HEK293 (cell line): Measurements from ENCODE around the gene STIM1.
A peak's percentile ranks its signal among the peaks of the same experiment; 100 is the strongest.

Experiments
- CTCF ChIA-PET: fragments of 350-600 bp; formaldehyde crosslinking; extraction: SDS; loops from one replicate; lab custom pipeline; 2021; ENCODE audit warnings: antibody characterized with exemption; lab: Yijun Ruan, JAX
- POLR2A ChIA-PET: fragments of 300-600 bp; formaldehyde crosslinking; extraction: SDS; loops from one replicate; lab custom pipeline; 2020; ENCODE audit warnings: antibody characterized with exemption, inconsistent platforms; lab: Yijun Ruan, JAX
- H3K27ac ChIP-seq: fragments of 200-500 bp; sonication (Bioruptor generic); 2 replicates; pipeline ENCODE4 v1.5.1; 2014; ENCODE audit warnings: low read depth, low read length, control low read depth, inconsistent platforms; ENCODE audit errors: extremely low read depth
- H3K36me3 ChIP-seq, 2 experiments: fragments of 200-500 bp in 1 of 2; sonication (Bioruptor generic) in 1 of 2; 1 replicate in 1 of 2; 2 replicates in 1 of 2; pipeline ENCODE4 v1.5.1; 2014 to 2017; ENCODE audit warnings: inconsistent platforms in 2 of 2, low read length in 2 of 2; ENCODE audit not compliant: control insufficient read depth in 2 of 2, insufficient read depth in 1 of 2
- H3K4me1 ChIP-seq: fragments of 200-500 bp; sonication (Bioruptor generic); 2 replicates; pipeline ENCODE4 v1.5.1; 2014; ENCODE audit warnings: mild to moderate bottlenecking, low read length, inconsistent platforms; ENCODE audit not compliant: control insufficient read depth, insufficient read depth
- H3K4me3 ChIP-seq: 2 replicates; pipeline ENCODE4 v1.5.1; 2011; ENCODE audit warnings: low read depth, mild to moderate bottlenecking, control low read depth, low read length, moderate library complexity
- H3K9me3 ChIP-seq: fragments of 200-500 bp; sonication (Bioruptor generic); 2 replicates; pipeline ENCODE4 v1.5.1; 2014; ENCODE audit warnings: low read depth, low read length, inconsistent platforms; ENCODE audit not compliant: control insufficient read depth, insufficient read depth
- KLF8 ChIP-seq: fragments of 450-650 bp; formaldehyde crosslinking; IDR thresholded peaks from 2 replicates; pipeline ENCODE4 v1.5.1; 2016; ENCODE audit warnings: missing biosample characterization, missing genetic modification characterization
- SP3 ChIP-seq: fragments of 450-650 bp; formaldehyde crosslinking; IDR thresholded peaks from 2 replicates; pipeline ENCODE4 v1.5.1; 2016; ENCODE audit warnings: missing biosample characterization, missing genetic modification characterization
- ZBTB21 ChIP-seq: fragments of 450-650 bp; formaldehyde crosslinking; IDR thresholded peaks from 2 replicates; pipeline ENCODE4 v1.5.1; 2017; ENCODE audit warnings: missing biosample characterization, missing genetic modification characterization
- ZEB2 ChIP-seq: fragments of 450-650 bp; formaldehyde crosslinking; IDR thresholded peaks from 2 replicates; pipeline ENCODE4 v1.5.1; 2016; ENCODE audit warnings: missing biosample characterization, missing genetic modification characterization
- ZNF112 ChIP-seq: fragments of 450-650 bp; formaldehyde crosslinking; IDR thresholded peaks from 2 replicates; pipeline ENCODE4 v1.5.0; 2017; ENCODE audit warnings: missing biosample characterization, missing genetic modification characterization
- ZNF211 ChIP-seq: fragments of 450-650 bp; formaldehyde crosslinking; IDR thresholded peaks from 2 replicates; pipeline ENCODE4 v1.5.1; 2016; ENCODE audit warnings: low read depth, missing biosample characterization, missing genetic modification characterization
- ZNF341 ChIP-seq: fragments of 450-650 bp; formaldehyde crosslinking; IDR thresholded peaks from 2 replicates; pipeline ENCODE4; 2016; ENCODE audit warnings: low read depth, missing biosample characterization, missing genetic modification characterization
- ZNF585B ChIP-seq: fragments of 450-650 bp; formaldehyde crosslinking; IDR thresholded peaks from 2 replicates; pipeline ENCODE4 v1.5.1; 2016; ENCODE audit warnings: missing biosample characterization, missing genetic modification characterization
- ZNF677 ChIP-seq: fragments of 450-650 bp; IDR thresholded peaks from 2 replicates; pipeline ENCODE4 v1.5.0; 2018; ENCODE audit warnings: missing biosample characterization, mild to moderate bottlenecking, missing genetic modification characterization, moderate library complexity
- ZNF768 ChIP-seq: fragments of 450-650 bp; formaldehyde crosslinking; IDR thresholded peaks from 2 replicates; pipeline ENCODE4 v1.5.1; 2018; ENCODE audit warnings: missing biosample characterization, mild to moderate bottlenecking, missing genetic modification characterization
- ZNF777 ChIP-seq: fragments of 450-650 bp; formaldehyde crosslinking; IDR thresholded peaks from 2 replicates; pipeline ENCODE4 v1.5.1; 2017; ENCODE audit warnings: missing biosample characterization, missing genetic modification characterization, borderline replicate concordance
- TF ChIP-seq, protein P1 (sequence below): fragments of 450-650 bp; formaldehyde crosslinking; IDR thresholded peaks from 2 replicates; pipeline ENCODE4 v1.5.1; 2017; ENCODE audit warnings: missing biosample characterization, missing genetic modification characterization
- TF ChIP-seq, protein P2 (sequence below): fragments of 450-650 bp; formaldehyde crosslinking; IDR thresholded peaks from 2 replicates; pipeline ENCODE4 v1.5.1; 2016; ENCODE audit warnings: missing biosample characterization, missing genetic modification characterization
- TF ChIP-seq, protein P3 (sequence below): fragments of 450-650 bp; formaldehyde crosslinking; IDR thresholded peaks from 2 replicates; pipeline ENCODE4 v1.5.1; 2016; ENCODE audit warnings: missing biosample characterization, missing genetic modification characterization
- TF ChIP-seq, protein P4 (sequence below): fragments of 450-650 bp; formaldehyde crosslinking; IDR thresholded peaks from 2 replicates; pipeline ENCODE4 v1.5.1; 2017; ENCODE audit warnings: missing biosample characterization, mild to moderate bottlenecking, missing genetic modification characterization, moderate library complexity
- TF ChIP-seq, protein P5 (sequence below): fragments of 450-650 bp; formaldehyde crosslinking; IDR thresholded peaks from 2 replicates; pipeline ENCODE4 v1.5.1; 2016; ENCODE audit warnings: missing biosample characterization, missing genetic modification characterization
- TF ChIP-seq, protein P6 (sequence below): fragments of 450-650 bp; formaldehyde crosslinking; IDR thresholded peaks from 2 replicates; pipeline ENCODE4 v1.5.1; 2017; ENCODE audit warnings: missing biosample characterization, missing genetic modification characterization
- TF ChIP-seq, protein P7 (sequence below): fragments of 450-650 bp; formaldehyde crosslinking; IDR thresholded peaks from 2 replicates; pipeline ENCODE4 v1.5.1; 2016; ENCODE audit warnings: missing biosample characterization, missing genetic modification characterization, low read depth
- TF ChIP-seq, protein P8 (sequence below): fragments of 450-650 bp; formaldehyde crosslinking; IDR thresholded peaks from 2 replicates; pipeline ENCODE4 v1.5.1; 2016; ENCODE audit warnings: missing biosample characterization, missing genetic modification characterization

The STIM1 gene

DNA sequence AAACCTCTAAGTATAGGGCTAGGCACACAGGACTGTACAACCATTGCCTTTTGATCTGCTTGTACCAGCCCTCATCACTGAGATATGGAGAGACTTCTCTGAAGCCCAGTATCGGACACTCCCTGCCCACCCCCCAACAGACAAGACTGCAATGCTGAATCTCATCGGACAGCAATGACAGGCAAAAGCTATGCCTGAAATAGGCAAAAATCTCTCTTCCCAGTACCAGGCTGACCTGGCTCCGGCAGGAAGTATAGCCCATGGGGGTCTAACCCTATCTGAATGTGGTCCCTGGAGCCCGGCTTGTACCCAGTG is 21.2 kb upstream of the STIM1 start (continued):
- TF ChIP-seq, protein P1, sequence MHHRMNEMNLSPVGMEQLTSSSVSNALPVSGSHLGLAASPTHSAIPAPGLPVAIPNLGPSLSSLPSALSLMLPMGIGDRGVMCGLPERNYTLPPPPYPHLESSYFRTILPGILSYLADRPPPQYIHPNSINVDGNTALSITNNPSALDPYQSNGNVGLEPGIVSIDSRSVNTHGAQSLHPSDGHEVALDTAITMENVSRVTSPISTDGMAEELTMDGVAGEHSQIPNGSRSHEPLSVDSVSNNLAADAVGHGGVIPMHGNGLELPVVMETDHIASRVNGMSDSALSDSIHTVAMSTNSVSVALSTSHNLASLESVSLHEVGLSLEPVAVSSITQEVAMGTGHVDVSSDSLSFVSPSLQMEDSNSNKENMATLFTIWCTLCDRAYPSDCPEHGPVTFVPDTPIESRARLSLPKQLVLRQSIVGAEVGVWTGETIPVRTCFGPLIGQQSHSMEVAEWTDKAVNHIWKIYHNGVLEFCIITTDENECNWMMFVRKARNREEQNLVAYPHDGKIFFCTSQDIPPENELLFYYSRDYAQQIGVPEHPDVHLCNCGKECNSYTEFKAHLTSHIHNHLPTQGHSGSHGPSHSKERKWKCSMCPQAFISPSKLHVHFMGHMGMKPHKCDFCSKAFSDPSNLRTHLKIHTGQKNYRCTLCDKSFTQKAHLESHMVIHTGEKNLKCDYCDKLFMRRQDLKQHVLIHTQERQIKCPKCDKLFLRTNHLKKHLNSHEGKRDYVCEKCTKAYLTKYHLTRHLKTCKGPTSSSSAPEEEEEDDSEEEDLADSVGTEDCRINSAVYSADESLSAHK (tag by site-specific recombination) = no peak
- TF ChIP-seq ZNF112 (tag by site-specific recombination) (no peak), ZEB2 (tag by site-specific recombination) (no peak), SP3 (tag by site-specific recombination) (no peak)
- TF ChIP-seq, protein P2, sequence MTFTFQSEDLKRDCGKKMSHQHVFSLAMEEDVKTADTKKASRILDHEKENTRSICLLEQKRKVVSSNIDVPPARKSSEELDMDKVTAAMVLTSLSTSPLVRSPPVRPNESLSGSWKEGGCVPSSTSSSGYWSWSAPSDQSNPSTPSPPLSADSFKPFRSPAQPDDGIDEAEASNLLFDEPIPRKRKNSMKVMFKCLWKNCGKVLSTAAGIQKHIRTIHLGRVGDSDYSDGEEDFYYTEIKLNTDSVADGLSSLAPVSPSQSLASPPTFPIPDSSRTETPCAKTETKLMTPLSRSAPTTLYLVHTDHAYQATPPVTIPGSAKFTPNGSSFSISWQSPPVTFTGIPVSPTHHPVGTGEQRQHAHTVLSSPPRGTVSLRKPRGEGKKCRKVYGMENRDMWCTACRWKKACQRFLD = no peak
- TF ChIP-seq, protein P3, sequence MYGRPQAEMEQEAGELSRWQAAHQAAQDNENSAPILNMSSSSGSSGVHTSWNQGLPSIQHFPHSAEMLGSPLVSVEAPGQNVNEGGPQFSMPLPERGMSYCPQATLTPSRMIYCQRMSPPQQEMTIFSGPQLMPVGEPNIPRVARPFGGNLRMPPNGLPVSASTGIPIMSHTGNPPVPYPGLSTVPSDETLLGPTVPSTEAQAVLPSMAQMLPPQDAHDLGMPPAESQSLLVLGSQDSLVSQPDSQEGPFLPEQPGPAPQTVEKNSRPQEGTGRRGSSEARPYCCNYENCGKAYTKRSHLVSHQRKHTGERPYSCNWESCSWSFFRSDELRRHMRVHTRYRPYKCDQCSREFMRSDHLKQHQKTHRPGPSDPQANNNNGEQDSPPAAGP (tag by site-specific recombination) = no peak

DNA sequence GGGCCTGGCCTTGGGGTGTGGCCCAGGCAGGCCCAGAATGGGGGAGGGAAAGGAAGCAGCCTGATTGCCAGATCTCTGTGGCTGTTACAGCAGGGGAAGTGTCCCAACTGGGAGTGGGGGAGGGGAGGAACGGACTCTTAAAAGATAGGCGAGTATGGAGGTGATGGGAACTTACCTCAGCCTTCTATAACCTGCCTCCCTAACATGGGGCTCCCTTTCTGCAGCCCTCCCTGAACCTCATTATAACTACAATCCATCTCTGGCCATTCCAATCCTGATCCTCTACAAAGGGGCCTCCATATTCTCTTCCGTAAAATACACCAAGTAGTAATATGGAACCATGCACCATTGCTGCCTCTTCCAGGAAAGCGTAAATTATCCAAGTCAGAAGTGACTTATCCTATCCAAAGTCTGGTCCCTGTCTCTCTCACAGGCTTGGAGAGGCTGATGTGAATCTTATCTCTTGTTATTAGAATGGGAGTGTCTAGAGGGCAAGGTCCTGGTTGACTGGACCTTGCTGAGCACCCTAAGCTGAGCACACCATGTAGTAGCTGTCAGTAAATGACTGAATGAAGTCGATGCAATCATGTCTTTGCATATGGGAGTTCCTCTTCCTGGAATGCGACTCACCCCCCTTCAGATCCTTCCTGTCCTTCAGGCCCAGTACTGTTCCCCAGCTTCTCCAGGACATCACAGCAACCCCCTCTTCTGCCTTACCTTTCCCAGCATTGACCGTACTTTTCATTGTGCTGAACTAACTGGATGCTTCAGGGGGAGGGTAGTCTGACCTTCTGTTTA is 20.6 kb upstream of the STIM1 start:
- no peaks in the 10 kb centered on the region for H3K4me1 ChIP-seq
- ChIA-PET POLR2A (interaction anchor here (0.7 kb wide), 1 partner anchor 51 kb away, joined by 4 read pairs; no protein-coding TSS in a partner anchor), CTCF (interaction anchor here (0.7 to 1.7 kb wide), 7 partner anchors 10 to 238 kb away, joined by 3 to 11 read pairs (median 4); partner anchors contain the start of gene PGAP2)

DNA sequence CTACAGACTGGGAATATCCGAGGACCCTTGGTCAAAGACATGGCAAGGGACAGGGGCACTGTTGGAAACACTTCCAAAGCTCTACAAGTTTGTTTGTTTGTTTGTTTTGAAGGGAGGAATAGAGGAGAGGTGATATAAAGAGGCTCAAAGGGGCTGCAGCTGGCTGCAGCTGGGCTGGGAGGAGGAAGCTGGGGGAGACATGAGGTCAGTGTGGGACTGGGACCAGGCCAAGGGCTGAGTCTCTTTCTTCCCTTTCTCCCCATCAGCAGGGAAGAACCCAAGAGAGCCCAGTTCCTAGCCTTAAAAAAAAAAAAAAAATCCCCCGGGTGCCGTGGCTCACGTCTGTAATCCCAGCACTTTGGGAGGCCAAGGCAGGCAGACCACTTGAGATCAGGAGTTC is 19.7 kb upstream of the STIM1 start:
- no peak overlapping the region for H3K4me3 ChIP-seq
- H3K36me3 ChIP-seq = peaks cover 0 to 49% of the 10 kb centered on the region in 2 experiments; a peak in 1 of 3 replicates
- no peak overlapping the region for H3K27ac ChIP-seq
- CTCF ChIA-PET = interaction anchor here (0.7 to 1.3 kb wide), 5 partner anchors 11 to 237 kb away, joined by 3 to 11 read pairs (median 4); no protein-coding TSS in a partner anchor
- POLR2A ChIA-PET = interaction anchor here (0.6 kb wide), 3 partner anchors 11 to 137 kb away, joined by 3 to 4 read pairs (median 4); no protein-coding TSS in a partner anchor
- H3K4me1 ChIP-seq = no peaks in the 10 kb centered on the region
- H3K9me3 ChIP-seq = no peaks in the 10 kb centered on the region
- TF ChIP-seq ZNF677 (tag by site-specific recombination) (no peak), ZBTB21 (no peak), ZNF777 (tag by site-specific recombination) (no peak), ZEB2 (tag by site-specific recombination) (no peak), KLF8 (tag by site-specific recombination) (no peak), ZNF585B (tag by site-specific recombination) (no peak), ZNF768 (tag by site-specific recombination) (no peak)
- TF ChIP-seq, protein P4, sequence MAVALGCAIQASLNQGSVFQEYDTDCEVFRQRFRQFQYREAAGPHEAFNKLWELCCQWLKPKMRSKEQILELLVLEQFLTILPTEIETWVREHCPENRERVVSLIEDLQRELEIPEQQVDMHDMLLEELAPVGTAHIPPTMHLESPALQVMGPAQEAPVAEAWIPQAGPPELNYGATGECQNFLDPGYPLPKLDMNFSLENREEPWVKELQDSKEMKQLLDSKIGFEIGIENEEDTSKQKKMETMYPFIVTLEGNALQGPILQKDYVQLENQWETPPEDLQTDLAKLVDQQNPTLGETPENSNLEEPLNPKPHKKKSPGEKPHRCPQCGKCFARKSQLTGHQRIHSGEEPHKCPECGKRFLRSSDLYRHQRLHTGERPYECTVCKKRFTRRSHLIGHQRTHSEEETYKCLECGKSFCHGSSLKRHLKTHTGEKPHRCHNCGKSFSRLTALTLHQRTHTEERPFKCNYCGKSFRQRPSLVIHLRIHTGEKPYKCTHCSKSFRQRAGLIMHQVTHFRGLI (tag by site-specific recombination) = no peak
- TF ChIP-seq, protein P5, sequence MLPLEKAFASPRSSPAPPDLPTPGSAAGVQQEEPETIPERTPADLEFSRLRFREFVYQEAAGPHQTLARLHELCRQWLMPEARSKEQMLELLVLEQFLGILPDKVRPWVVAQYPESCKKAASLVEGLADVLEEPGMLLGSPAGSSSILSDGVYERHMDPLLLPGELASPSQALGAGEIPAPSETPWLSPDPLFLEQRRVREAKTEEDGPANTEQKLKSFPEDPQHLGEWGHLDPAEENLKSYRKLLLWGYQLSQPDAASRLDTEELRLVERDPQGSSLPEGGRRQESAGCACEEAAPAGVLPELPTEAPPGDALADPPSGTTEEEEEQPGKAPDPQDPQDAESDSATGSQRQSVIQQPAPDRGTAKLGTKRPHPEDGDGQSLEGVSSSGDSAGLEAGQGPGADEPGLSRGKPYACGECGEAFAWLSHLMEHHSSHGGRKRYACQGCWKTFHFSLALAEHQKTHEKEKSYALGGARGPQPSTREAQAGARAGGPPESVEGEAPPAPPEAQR (tag by site-specific recombination) = no peak
- TF ChIP-seq, protein P6, sequence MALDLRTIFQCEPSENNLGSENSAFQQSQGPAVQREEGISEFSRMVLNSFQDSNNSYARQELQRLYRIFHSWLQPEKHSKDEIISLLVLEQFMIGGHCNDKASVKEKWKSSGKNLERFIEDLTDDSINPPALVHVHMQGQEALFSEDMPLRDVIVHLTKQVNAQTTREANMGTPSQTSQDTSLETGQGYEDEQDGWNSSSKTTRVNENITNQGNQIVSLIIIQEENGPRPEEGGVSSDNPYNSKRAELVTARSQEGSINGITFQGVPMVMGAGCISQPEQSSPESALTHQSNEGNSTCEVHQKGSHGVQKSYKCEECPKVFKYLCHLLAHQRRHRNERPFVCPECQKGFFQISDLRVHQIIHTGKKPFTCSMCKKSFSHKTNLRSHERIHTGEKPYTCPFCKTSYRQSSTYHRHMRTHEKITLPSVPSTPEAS (tag by site-specific recombination) = no peak
- TF ChIP-seq, protein P7, sequence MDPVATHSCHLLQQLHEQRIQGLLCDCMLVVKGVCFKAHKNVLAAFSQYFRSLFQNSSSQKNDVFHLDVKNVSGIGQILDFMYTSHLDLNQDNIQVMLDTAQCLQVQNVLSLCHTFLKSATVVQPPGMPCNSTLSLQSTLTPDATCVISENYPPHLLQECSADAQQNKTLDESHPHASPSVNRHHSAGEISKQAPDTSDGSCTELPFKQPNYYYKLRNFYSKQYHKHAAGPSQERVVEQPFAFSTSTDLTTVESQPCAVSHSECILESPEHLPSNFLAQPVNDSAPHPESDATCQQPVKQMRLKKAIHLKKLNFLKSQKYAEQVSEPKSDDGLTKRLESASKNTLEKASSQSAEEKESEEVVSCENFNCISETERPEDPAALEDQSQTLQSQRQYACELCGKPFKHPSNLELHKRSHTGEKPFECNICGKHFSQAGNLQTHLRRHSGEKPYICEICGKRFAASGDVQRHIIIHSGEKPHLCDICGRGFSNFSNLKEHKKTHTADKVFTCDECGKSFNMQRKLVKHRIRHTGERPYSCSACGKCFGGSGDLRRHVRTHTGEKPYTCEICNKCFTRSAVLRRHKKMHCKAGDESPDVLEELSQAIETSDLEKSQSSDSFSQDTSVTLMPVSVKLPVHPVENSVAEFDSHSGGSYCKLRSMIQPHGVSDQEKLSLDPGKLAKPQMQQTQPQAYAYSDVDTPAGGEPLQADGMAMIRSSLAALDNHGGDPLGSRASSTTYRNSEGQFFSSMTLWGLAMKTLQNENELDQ (tag by site-specific recombination) = no peak
- TF ChIP-seq, protein P8, sequence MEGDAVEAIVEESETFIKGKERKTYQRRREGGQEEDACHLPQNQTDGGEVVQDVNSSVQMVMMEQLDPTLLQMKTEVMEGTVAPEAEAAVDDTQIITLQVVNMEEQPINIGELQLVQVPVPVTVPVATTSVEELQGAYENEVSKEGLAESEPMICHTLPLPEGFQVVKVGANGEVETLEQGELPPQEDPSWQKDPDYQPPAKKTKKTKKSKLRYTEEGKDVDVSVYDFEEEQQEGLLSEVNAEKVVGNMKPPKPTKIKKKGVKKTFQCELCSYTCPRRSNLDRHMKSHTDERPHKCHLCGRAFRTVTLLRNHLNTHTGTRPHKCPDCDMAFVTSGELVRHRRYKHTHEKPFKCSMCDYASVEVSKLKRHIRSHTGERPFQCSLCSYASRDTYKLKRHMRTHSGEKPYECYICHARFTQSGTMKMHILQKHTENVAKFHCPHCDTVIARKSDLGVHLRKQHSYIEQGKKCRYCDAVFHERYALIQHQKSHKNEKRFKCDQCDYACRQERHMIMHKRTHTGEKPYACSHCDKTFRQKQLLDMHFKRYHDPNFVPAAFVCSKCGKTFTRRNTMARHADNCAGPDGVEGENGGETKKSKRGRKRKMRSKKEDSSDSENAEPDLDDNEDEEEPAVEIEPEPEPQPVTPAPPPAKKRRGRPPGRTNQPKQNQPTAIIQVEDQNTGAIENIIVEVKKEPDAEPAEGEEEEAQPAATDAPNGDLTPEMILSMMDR (tag by site-specific recombination) = no peak

More for the DNA sequence above, 20.6 kb upstream of the STIM1 start:
- no peak overlapping the region for H3K4me3 ChIP-seq
- no peak overlapping the region for H3K27ac ChIP-seq
- peaks cover 0 to 58% of the 10 kb centered on the region in 2 experiments; a peak in 2 of 3 replicates for H3K36me3 ChIP-seq
- TF ChIP-seq ZNF211 = no peak
- peak; percentile 54 for TF ChIP-seq ZNF341 (tag by site-specific recombination)
- H3K9me3 ChIP-seq = no peaks in the 10 kb centered on the region
